ENCODE results near the gene TNS3.

Gene TNS3

GRCh38 chr7:47345857-47346298 lies 236.0 kb downstream of the TNS3 start:
- no peak for TF ChIP-seq CTCF (conservative IDR thresholded peaks at IDR 0.05; ENCODE audit: low read depth, low read length)
- no peak overlapping the region for H3K4me3 ChIP-seq (ENCODE audit: low read depth, low read length)
- no peak for DNase-seq (ENCODE audit: low read depth)

DNA sequence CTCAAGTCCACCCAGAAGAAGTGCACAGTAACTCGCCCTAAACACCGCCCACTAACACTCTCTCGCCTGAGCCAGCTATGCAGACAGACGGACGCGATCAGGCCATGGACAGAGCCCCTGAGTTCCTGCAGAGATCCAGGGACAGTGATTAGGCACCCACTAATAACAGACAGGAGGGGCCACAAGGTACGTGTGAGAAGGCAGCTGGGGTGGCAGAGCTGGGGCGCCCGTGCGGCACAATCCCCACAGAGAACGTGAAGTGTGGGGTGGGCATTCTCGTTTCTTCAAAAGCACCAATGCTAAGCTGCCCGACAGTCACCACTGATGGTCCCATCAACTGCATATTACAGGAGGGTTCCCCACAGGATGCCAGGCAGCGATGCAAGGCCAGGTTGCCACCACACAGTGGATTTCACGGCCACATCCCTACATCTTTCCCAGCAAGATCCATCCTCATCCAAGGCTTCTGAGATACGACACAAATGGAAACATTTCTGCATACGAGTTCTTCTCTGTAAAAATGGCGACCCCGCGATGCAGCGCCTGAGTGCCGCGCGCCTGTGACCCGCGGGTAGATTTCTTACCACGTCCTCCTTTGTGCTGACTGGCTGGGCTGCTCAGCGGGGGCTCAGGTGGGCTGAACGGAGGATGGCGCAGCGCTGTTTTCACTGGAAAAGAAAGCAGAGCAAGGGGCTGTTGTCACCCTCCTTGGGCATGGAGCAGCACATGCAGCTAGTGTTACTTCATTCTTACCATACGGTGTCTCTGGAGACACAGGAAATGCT lies 237.5 kb downstream of the TNS3 start:
- H3K4me3 ChIP-seq (ENCODE audit: low read depth, low read length): no peak overlapping the region
- DNase-seq (ENCODE audit: low read depth): no peak
- no peak for TF ChIP-seq CTCF (conservative IDR thresholded peaks at IDR 0.05; ENCODE audit: low read depth, low read length)

GRCh38 chr7:47343061-47343455 lies 238.9 kb downstream of the TNS3 start:
- no peak overlapping the region for H3K4me3 ChIP-seq (ENCODE audit: low read depth, low read length)
- no peak for DNase-seq (ENCODE audit: low read depth)
- no peak for TF ChIP-seq CTCF (conservative IDR thresholded peaks at IDR 0.05; ENCODE audit: low read depth, low read length)

DNA sequence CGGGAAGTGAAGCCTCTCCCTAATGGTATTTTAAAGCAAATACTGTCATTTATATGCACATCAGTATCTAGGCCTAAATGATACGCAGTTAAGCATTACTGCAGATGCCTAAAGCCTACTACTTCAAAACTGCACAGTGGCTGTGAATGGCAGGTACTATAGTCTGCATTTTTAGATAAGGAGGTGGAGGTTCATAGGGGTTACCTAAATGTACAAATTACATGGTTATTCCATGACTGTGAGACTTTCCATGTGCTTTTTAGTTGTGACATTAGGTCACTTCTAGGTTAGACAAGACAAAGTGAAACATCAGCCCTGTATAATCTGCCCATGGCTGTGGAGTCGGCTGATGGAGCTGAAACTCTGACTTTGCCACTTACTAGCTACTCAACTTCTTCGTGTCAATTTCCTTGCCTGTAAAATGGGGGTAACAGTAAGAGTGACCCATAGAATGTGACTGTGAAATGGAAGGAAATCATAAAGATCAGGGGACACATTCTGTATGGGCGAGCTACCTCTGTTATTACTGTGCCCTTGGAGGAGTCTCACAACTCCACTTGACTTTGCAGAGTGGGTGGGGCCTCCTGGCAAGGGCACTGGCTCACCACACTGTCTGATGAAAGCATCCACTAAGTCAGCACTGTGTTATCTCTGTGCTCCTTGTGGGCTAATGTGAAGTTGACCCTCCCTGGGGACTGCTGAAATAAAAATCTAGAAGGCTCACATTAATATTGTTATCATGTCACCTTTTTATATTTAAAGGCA lies 239.4 kb downstream of the TNS3 start:
- DNase-seq (ENCODE audit: low read depth): no peak
- TF ChIP-seq CTCF (conservative IDR thresholded peaks at IDR 0.05; ENCODE audit: low read depth, low read length): no peak

GRCh38 chr7:47340517-47340916 lies 241.4 kb downstream of the TNS3 start:
- DNase-seq (ENCODE audit: low read depth): no peak

More for the DNA sequence above, 239.4 kb downstream of the TNS3 start:
- no peak overlapping the region for H3K4me3 ChIP-seq (ENCODE audit: low read depth, low read length)

DNA sequence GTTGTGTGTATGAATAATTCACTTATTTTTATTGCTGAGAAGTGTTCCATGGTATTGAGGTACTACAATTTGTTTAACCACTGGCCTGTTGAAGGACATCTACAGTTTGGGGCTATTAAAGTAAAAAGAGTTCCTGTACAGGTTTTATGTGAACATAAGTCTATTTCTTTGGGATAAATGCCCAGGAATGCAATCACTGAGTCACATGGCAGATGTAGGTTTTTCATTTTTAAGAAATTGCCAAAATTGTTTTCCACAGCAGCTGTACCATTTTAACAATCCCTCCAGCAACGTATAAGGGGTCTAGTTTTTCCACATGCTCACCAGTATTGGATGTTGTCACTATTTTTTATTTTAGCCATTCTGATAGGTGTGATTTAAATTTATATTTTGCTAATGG lies 243.9 kb downstream of the TNS3 start:
- no peak overlapping the region for H3K4me3 ChIP-seq (ENCODE audit: low read depth, low read length)
- no peak for TF ChIP-seq CTCF (conservative IDR thresholded peaks at IDR 0.05; ENCODE audit: low read depth, low read length)
- no peak for DNase-seq (ENCODE audit: low read depth)

More at GRCh38 chr7:47340517-47340916, 241.4 kb downstream of the TNS3 start:
- TF ChIP-seq CTCF (conservative IDR thresholded peaks at IDR 0.05; ENCODE audit: low read depth, low read length): no peak
- no peak overlapping the region for H3K4me3 ChIP-seq (ENCODE audit: low read depth, low read length)

All from choroid plexus epithelial cell (primary cell).